ENCODE results near the gene RREB1. TPM values are rescaled to one million over a fixed set of nuclear protein-coding genes. Genes with fewer than 3 reads are reported as not detected.

Gene RREB1
- total RNA-seq, 1 experiment from 2014 or later, result 35.8 TPM

DNA sequence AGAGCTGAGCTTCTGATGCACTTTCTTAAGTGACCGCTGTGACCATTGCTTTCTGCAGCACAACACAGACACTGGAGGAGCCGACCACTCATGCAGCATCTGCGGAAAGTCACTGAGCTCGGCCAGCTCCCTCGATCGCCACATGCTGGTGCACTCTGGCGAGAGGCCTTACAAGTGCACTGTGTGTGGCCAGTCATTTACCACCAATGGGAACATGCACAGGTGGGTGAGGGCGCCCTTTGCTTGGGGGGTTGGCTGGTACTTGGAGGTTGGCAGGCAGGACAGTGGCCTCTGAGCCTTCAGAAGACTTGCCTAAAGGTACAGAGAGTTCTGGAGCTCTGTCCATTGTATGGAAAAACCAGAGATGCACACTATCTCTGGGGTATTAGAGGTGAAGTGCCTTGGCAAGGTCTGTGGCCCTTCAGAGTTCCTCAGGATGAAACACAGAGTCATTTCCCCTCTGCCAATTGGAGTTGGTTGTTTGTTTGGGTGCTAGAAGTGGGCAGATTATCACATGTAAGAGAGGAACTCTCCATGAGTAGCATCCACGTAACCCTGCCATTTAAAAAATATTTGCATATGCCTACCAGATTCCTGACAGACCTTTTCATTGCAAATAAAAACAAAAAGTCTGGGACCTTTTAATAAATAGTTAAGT, 81.5 kb downstream of the RREB1 start:
- Histone ChIP-seq H3K56ac (ENCODE audit: insufficient read length, low read depth, low read length) (no peak overlapping the region), H2BK120ac (ENCODE audit: low read depth, low read length, poor library complexity, severe bottlenecking) (no peak overlapping the region), H3K27ac (ENCODE audit: insufficient read length, low read depth, low read length) (no peak overlapping the region), H3K23ac (ENCODE audit: insufficient read length, low read depth, low read length) (no peak overlapping the region), H3K27me3 (ENCODE audit: insufficient read depth, low read length) (no peaks in the 10 kb centered on the region), H2AFZ (ENCODE audit: low read length) (no peak overlapping the region), H3K23me2 (ENCODE audit: insufficient read length, low read depth, low read length, poor library complexity, severe bottlenecking) (no peaks in the 10 kb centered on the region), H3K4ac (ENCODE audit: low read depth, low read length) (no peak overlapping the region), H2BK20ac (ENCODE audit: low read depth, low read length, poor library complexity, severe bottlenecking) (no peak overlapping the region), H3K4me2 (ENCODE audit: insufficient read depth, insufficient read length, low read length) (no peak overlapping the region), H3T11ph (ENCODE audit: low read length) (no peak overlapping the region), H2BK15ac (ENCODE audit: low read depth, low read length) (no peak overlapping the region), H3K9ac (ENCODE audit: extremely low read depth, insufficient read length, low read length) (no peak overlapping the region), H2AK5ac (ENCODE audit: insufficient read length, low read length) (no peak overlapping the region), H2BK5ac (ENCODE audit: insufficient read length, low read length) (no peak overlapping the region), H3K18ac (ENCODE audit: insufficient read length, low read depth, low read length) (no peak overlapping the region), H4K91ac (ENCODE audit: insufficient read length, low read depth, low read length) (no peak overlapping the region), H3K14ac (ENCODE audit: insufficient read depth, low read length) (no peak overlapping the region), H3K4me1 (ENCODE audit: insufficient read depth, low read length) (no peaks in the 10 kb centered on the region), H3K9me3 (ENCODE audit: control insufficient read depth, low read depth, low read length) (no peaks in the 10 kb centered on the region), H4K8ac (replicated peaks; ENCODE audit: insufficient read length, low read depth, low read length) (no peak overlapping the region), H3K79me1 (ENCODE audit: insufficient read depth, low read depth, low read length, poor library complexity, severe bottlenecking) (no peaks in the 10 kb centered on the region), H2BK12ac (ENCODE audit: insufficient read length, low read depth, low read length) (no peak overlapping the region), H4K20me1 (ENCODE audit: control insufficient read depth, insufficient read depth, insufficient read length) (peaks cover 2% of the 10 kb centered on the region), H3K79me2 (ENCODE audit: insufficient read depth, low read length) (no peaks in the 10 kb centered on the region), H4K5ac (ENCODE audit: insufficient read length, low read depth, low read length) (no peak overlapping the region)
- no peak overlapping the region for H3K4me3 Mint-ChIP-seq
- TF ChIP-seq CTCF (conservative IDR thresholded peaks at IDR 0.05), result no peak
- DNase-seq, result no peak
- peaks cover 10 to 51% (median 32%) of the 10 kb centered on the region in 3 experiments; a peak in 6 of 7 replicates for H3K36me3 Mint-ChIP-seq (ENCODE audit: insufficient read depth in 1 of 3, low read depth in 3 of 3)
- WGBS (ENCODE audit: extremely low coverage, insufficient read length, low lambda C conversion rate), result no CpG with 5 or more reads among the region's 9 CpGs
- H3K27ac Mint-ChIP-seq, result 0 out of 7 replicates have a peak overlapping the region, but pooled peaks of 1 of the 3 experiments have one; percentile 61
- H3K27me3 Mint-ChIP-seq (ENCODE audit: low read depth), result no peaks in the 10 kb centered on the region
- no peaks in the 10 kb centered on the region for H3K9me3 Mint-ChIP-seq
- no peaks in the 10 kb centered on the region for H3K4me1 Mint-ChIP-seq

All from H9 (cell line).